ENCODE measurements around the gene XYLT2.

Gene XYLT2

GRCh38 chr17:50407921-50408320, 62.0 kb downstream of the XYLT2 start:
- no peak for TF ChIP-seq MYC (IDR thresholded peaks at IDR 0.05; ENCODE audit: low read depth, low read length)
- no peak for TF ChIP-seq MAX (IDR thresholded peaks at IDR 0.05; ENCODE audit: low read depth, low read length)
- no peak for TF ChIP-seq POLR2A (IDR thresholded peaks at IDR 0.05; ENCODE audit: extremely low read depth, insufficient read length)
- no peak for TF ChIP-seq CTCF (IDR thresholded peaks at IDR 0.05; ENCODE audit: low read depth, low read length)
- no peak for DNase-seq (ENCODE audit: low read depth)
- H3K4me3 ChIP-seq (ENCODE audit: low read depth, low read length), result no peak overlapping the region

Data from NB4 (cell line).